Caco-2 (cell line): ENCODE data around the gene AHCYL2. TPM values are rescaled to one million over a fixed set of nuclear protein-coding genes. Genes with fewer than 3 reads are reported as not detected.

ENCODE experiments used
- BruUV-seq: library from RNA; stranded (reverse); fragments of 400-500 nt; replicated peaks from 2 replicates; lab custom pipeline; 2021; lab: Mats Ljungman, UMichigan
- CTCF ChIA-PET: fragments of 300-600 bp; sonication (Branson Sonifier 250); formaldehyde crosslinking; loops from one replicate; lab custom pipeline; 2022; ENCODE audit warnings: antibody characterized with exemption; lab: Charles Lee
- POLR2A ChIA-PET: fragments of 300-600 bp; sonication (Branson Sonifier 250); formaldehyde crosslinking; loops from one replicate; lab custom pipeline; 2022; ENCODE audit warnings: antibody characterized with exemption; lab: Charles Lee
- DNase-seq, 2 experiments: peaks; one replicate each; pipeline versions ENCODE4 v3.0.0 to v3.0.0-alpha.2; 2020 to 2022
- H3K27me3 ChIP-seq: replicated peaks from 2 replicates; pipeline ENCODE4 v1.6.0; 2011; ENCODE audit warnings: low read length; ENCODE audit not compliant: control insufficient read depth, insufficient read depth
- H3K36me3 ChIP-seq: 2 replicates; pipeline ENCODE4 v1.5.1; 2011; ENCODE audit warnings: low read length; ENCODE audit not compliant: control insufficient read depth, insufficient read depth
- H3K4me1 ChIP-seq: fragments of 250-450 bp; sonication (Bioruptor Pico); 2 replicates; pipeline ENCODE4 v1.5.1; 2020; ENCODE audit warnings: mild to moderate bottlenecking
- H3K4me3 ChIP-seq: 2 replicates; pipeline ENCODE4 v1.5.1; 2011; ENCODE audit warnings: low read depth, mild to moderate bottlenecking, control low read depth, low read length
- H3K9me3 ChIP-seq: fragments of 250-450 bp; sonication (Bioruptor Pico); 2 replicates; pipeline ENCODE4 v1.5.1; 2020; ENCODE audit warnings: mild to moderate bottlenecking, moderate library complexity
- H3K27ac Mint-ChIP-seq: one replicate; pipeline ENCODE4 v1.8.0; 2022; ENCODE audit warnings: mixed read lengths; ENCODE audit not compliant: unreplicated experiment
- H3K27me3 Mint-ChIP-seq: one replicate; pipeline ENCODE4 v1.8.0; 2022; ENCODE audit warnings: mixed read lengths; ENCODE audit not compliant: insufficient read depth, unreplicated experiment
- H3K36me3 Mint-ChIP-seq: one replicate; pipeline ENCODE4 v1.8.0; 2022; ENCODE audit warnings: mild to moderate bottlenecking, mixed read lengths; ENCODE audit not compliant: insufficient read depth, unreplicated experiment
- H3K4me1 Mint-ChIP-seq: one replicate; pipeline ENCODE4 v1.8.0; 2022; ENCODE audit warnings: low read depth, mixed read lengths; ENCODE audit not compliant: unreplicated experiment
- H3K4me3 Mint-ChIP-seq: one replicate; pipeline ENCODE4 v1.8.0; 2022; ENCODE audit warnings: mild to moderate bottlenecking, moderate library complexity, mixed read lengths; ENCODE audit not compliant: unreplicated experiment
- H3K9me3 Mint-ChIP-seq: one replicate; pipeline ENCODE4 v1.8.0; 2022; ENCODE audit warnings: mixed read lengths; ENCODE audit not compliant: unreplicated experiment
- intact Hi-C: fragments of 100-400 bp; cut with micrococcal nuclease; formaldehyde crosslinking; loops from one replicate; pipeline ENCODE4 v1.10.0; 2022; ENCODE audit not compliant: unreplicated experiment
- total RNA-seq: library from RNA; stranded (reverse); gene quantifications from 2 replicates; pipeline ENCODE4 v1.2.3, GENCODE V29; 2022
- TF ChIP-seq, protein P1 (sequence below), 2 experiments: fragments of 200-600 bp in 1 of 2; IDR thresholded peaks; 1 replicate in 1 of 2; 2 replicates in 1 of 2; pipeline versions ENCODE4 v1.5.1 to v1.8.0; 2011 to 2022; ENCODE audit warnings: antibody characterized with exemption in 1 of 2, control low read depth in 1 of 2, inconsistent platforms in 1 of 2, low read depth in 1 of 2, low read length in 1 of 2, mild to moderate bottlenecking in 1 of 2, moderate library complexity in 1 of 2; ENCODE audit not compliant: insufficient read depth in 1 of 2, severe bottlenecking in 1 of 2, unreplicated experiment in 1 of 2

Gene AHCYL2
- total RNA-seq, 1 experiment from 2014 or later, result 15.8 TPM

DNA sequence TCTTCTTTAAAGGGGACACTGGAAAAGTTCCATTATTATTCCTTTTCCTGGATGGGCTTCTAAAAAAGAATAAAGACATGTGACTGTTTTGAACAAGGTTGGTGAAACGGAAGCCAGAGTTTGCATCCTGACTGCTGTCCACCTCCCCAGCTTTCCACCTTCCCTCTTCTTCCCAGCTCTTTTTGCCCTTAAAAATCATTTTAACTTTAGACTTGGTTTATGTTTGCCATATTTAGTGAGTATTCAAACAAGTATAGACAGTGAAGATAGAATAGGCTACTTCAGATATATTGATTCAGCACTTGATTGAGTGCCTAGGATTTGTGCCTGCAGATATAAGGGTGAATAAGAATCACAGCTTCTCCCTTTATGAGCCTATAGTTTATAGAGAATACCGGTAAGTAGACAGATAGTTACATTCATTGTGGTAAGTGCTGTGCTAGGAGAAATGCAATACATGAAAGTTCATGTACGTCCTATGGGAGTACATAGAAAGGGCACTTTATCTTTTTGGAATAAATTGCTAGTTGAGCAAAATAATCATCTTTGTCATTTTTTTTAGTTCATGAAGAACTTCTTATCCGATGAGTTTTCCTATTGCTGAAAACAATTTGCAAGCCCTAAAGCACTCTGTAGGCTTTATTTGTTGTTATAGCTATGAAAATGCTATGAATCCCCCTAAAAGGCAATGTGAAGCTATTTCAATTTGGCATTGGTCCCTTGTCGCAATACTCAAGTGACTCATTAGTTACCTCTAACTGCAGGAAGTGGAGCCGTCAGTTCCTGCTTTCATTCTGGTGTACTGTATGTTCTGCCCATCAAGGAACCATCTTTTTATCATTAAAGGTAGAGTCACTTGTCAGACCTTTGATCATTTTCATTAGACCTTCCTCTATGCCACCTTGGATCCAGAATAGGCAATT lies 152.2 kb downstream of the AHCYL2 start:
- Mint-ChIP-seq H3K27ac (no peak overlapping the region), H3K4me3 (no peak overlapping the region), H3K27me3 (no peaks in the 10 kb centered on the region), H3K4me1 (no peaks in the 10 kb centered on the region), H3K9me3 (no peaks in the 10 kb centered on the region), H3K36me3 (no peaks in the 10 kb centered on the region)
- Histone ChIP-seq H3K4me1 (no peaks in the 10 kb centered on the region), H3K36me3 (no peaks in the 10 kb centered on the region), H3K4me3 (no peak overlapping the region), H3K27me3 (no peaks in the 10 kb centered on the region), H3K9me3 (no peaks in the 10 kb centered on the region)
- ChIA-PET POLR2A (interaction anchor here (1.0 kb wide), 1 partner anchor 57 kb away, joined by 3 read pairs; the partner anchor contains the start of gene STRIP2), CTCF (interaction anchor here (0.7 to 5.4 kb wide), 9 partner anchors 9 to 158 kb away, joined by 3 to 49 read pairs (median 4); partner anchors contain the start of gene STRIP2)
- TF ChIP-seq, protein P1, sequence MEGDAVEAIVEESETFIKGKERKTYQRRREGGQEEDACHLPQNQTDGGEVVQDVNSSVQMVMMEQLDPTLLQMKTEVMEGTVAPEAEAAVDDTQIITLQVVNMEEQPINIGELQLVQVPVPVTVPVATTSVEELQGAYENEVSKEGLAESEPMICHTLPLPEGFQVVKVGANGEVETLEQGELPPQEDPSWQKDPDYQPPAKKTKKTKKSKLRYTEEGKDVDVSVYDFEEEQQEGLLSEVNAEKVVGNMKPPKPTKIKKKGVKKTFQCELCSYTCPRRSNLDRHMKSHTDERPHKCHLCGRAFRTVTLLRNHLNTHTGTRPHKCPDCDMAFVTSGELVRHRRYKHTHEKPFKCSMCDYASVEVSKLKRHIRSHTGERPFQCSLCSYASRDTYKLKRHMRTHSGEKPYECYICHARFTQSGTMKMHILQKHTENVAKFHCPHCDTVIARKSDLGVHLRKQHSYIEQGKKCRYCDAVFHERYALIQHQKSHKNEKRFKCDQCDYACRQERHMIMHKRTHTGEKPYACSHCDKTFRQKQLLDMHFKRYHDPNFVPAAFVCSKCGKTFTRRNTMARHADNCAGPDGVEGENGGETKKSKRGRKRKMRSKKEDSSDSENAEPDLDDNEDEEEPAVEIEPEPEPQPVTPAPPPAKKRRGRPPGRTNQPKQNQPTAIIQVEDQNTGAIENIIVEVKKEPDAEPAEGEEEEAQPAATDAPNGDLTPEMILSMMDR (IDR thresholded peaks at IDR 0.05; ENCODE audit: insufficient read depth in 1 of 2, low read depth in 1 of 2, low read length in 1 of 2, severe bottlenecking in 1 of 2, unreplicated experiment in 1 of 2), result peak in 1 of 2 experiments; percentile 6
- BruUV-seq, result no TSS peak
- DNase-seq, result no peak
- intact Hi-C loops, result no loop called here

DNA sequence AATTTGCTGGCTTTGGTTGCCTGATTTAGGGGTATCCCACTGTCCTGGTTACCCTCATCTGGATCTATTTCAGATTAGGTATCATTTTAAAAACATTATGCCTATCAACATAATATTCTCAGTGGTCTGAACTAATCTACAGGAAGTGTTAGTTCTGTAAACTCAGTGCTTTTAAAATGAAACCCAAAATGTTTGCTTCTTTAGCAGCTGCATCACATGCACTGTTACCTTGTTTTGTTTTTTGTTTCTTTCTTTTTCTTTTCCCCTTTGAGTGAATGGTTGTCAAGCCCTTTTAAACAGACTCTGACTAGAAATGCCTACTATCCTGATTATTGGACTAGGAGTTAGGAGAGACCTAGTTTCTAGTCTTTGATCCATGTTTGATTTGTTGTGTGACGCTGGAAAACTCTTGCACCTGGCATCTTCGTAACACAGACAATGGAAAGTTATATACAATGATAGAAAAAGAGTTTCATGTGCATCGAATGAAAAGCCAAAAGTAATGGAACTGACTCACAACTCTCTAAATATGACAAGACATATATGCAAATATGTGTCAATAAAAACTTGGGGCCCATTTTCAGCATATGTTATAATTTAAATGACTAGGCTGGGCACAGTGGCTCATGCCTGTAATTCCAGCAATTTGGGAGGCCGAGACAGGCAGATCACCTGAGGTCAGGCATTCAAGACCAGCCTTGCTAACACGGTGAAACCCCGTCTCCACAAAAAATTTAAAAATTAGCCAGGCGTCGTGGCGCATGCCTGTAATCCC lies 157.1 kb downstream of the AHCYL2 start:
- H3K27me3 ChIP-seq, result no peaks in the 10 kb centered on the region
- Mint-ChIP-seq H3K27me3 (no peaks in the 10 kb centered on the region), H3K9me3 (no peaks in the 10 kb centered on the region), H3K4me1 (peaks cover 9% of the 10 kb centered on the region), H3K27ac (no peak overlapping the region), H3K4me3 (no peak overlapping the region), H3K36me3 (no peaks in the 10 kb centered on the region)
- CTCF ChIA-PET, result no interaction called here
- no peaks in the 10 kb centered on the region for H3K4me1 ChIP-seq
- no peak for DNase-seq
- no peak overlapping the region for H3K4me3 ChIP-seq
- TF ChIP-seq, protein P1 (IDR thresholded peaks at IDR 0.05; ENCODE audit: insufficient read depth in 1 of 2, low read depth in 1 of 2, low read length in 1 of 2, severe bottlenecking in 1 of 2, unreplicated experiment in 1 of 2), result no peak
- BruUV-seq, result no TSS peak
- intact Hi-C loops, result no loop called here
- no peaks in the 10 kb centered on the region for H3K9me3 ChIP-seq
- POLR2A ChIA-PET, result no interaction called here
- no peaks in the 10 kb centered on the region for H3K36me3 ChIP-seq

DNA sequence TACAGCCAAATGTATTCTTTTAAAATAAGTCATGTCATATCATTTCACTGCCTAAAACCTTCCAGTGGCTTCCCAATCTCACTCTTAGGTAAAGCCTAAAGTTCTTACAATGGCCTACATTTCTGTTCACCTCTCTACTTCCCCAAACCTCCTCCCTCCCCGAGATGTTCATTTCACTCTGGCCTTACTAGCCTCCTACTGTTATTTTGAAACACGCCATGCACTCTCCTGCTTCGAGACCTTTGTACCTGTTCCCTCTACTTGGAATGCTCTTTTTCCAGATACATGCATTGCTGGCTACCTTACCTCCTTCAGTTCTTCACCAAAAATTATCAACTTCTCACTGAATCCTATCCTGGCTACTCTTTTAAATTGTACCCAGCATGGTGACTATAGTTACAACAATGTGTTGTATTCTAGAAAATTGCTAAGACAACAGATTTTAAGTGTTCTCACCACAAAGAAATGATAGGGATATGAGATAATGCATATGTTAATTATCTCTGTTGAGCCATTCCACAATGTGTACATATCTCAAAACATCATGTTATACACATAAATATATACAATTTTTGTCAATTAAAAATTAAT lies 158.8 kb downstream of the AHCYL2 start:
- TF ChIP-seq, protein P1 (IDR thresholded peaks at IDR 0.05; ENCODE audit: insufficient read depth in 1 of 2, low read depth in 1 of 2, low read length in 1 of 2, severe bottlenecking in 1 of 2, unreplicated experiment in 1 of 2), result no peak
- H3K27ac Mint-ChIP-seq, result no peak overlapping the region
- POLR2A ChIA-PET, result no interaction called here

More for the DNA sequence above, 158.8 kb downstream of the AHCYL2 start:
- Histone ChIP-seq H3K4me3 (no peak overlapping the region), H3K36me3 (no peaks in the 10 kb centered on the region), H3K9me3 (no peaks in the 10 kb centered on the region), H3K27me3 (no peaks in the 10 kb centered on the region), H3K4me1 (no peaks in the 10 kb centered on the region)
- Mint-ChIP-seq H3K9me3 (no peaks in the 10 kb centered on the region), H3K27me3 (no peaks in the 10 kb centered on the region), H3K4me3 (no peak overlapping the region), H3K36me3 (no peaks in the 10 kb centered on the region), H3K4me1 (peaks cover 9% of the 10 kb centered on the region)
- CTCF ChIA-PET, result no interaction called here
- no peak for DNase-seq
- intact Hi-C loops, result no loop called here
- no TSS peak for BruUV-seq
